Measurements from ENCODE around the gene TRHDE. TPM values are rescaled to one million over a fixed set of nuclear protein-coding genes. Genes with fewer than 3 reads are reported as not detected.

The TRHDE gene
- total RNA-seq, 1 experiment from 2014 or later = 24.5 TPM

GRCh38 chr12:72273851-72274351, 1.7 kb downstream of the TRHDE start:
- no peaks in the 10 kb centered on the region for H3K36me3 ChIP-seq (ENCODE audit: insufficient read depth, low read length, poor library complexity, severe bottlenecking)
- ChIA-PET CTCF (interaction anchor here (0.5 to 0.8 kb wide), 3 partner anchors 9 to 854 kb away, joined by 3 to 6 read pairs (median 3); no protein-coding TSS in a partner anchor), POLR2A (ENCODE audit: low non-redundant PET) (interaction anchor here (0.9 kb wide), 1 partner anchor 11 kb away, joined by 3 read pairs; no protein-coding TSS in a partner anchor)

DNA sequence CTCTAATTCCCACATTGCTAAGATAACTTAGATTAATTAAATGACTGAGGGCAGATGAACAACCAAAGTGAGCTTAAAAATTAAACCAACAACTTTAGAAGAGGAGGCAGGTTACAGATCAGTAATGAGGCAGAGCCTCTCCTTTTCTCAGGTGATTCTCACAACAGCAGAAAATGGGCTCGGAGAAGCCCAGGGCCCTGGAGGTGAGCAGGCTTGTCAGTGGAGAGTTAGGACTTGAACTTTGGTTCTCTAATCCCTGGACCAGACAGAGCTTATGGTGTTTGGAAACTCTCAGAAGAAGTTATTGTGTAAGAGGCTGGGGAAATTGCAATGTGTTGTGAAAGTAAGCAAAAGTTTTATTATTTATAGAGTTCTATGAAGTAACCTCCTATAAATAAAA, 2.8 kb downstream of the TRHDE start:
- Histone ChIP-seq H3K4me3 (ENCODE audit: low read depth, low read length, poor library complexity, severe bottlenecking) (peak overlapping the region; percentile 80), H3K4me1 (ENCODE audit: insufficient read depth, low read length, poor library complexity, severe bottlenecking) (peaks cover 11% of the 10 kb centered on the region), H3K27ac (ENCODE audit: low read depth, low read length, poor library complexity, severe bottlenecking) (no peak overlapping the region), H3K27me3 (replicated peaks; ENCODE audit: insufficient read depth, low read depth, low read length, poor library complexity) (no peaks in the 10 kb centered on the region), H3K9me3 (ENCODE audit: low read depth, low read length, poor library complexity, severe bottlenecking) (no peaks in the 10 kb centered on the region), H3K36me3 (ENCODE audit: insufficient read depth, low read length, poor library complexity, severe bottlenecking) (no peaks in the 10 kb centered on the region)
- TF ChIP-seq, protein P1, sequence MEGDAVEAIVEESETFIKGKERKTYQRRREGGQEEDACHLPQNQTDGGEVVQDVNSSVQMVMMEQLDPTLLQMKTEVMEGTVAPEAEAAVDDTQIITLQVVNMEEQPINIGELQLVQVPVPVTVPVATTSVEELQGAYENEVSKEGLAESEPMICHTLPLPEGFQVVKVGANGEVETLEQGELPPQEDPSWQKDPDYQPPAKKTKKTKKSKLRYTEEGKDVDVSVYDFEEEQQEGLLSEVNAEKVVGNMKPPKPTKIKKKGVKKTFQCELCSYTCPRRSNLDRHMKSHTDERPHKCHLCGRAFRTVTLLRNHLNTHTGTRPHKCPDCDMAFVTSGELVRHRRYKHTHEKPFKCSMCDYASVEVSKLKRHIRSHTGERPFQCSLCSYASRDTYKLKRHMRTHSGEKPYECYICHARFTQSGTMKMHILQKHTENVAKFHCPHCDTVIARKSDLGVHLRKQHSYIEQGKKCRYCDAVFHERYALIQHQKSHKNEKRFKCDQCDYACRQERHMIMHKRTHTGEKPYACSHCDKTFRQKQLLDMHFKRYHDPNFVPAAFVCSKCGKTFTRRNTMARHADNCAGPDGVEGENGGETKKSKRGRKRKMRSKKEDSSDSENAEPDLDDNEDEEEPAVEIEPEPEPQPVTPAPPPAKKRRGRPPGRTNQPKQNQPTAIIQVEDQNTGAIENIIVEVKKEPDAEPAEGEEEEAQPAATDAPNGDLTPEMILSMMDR (conservative IDR thresholded peaks at IDR 0.05; ENCODE audit: low read depth, low read length) = no peak
- no peak for TF ChIP-seq EZH2 (IDR thresholded peaks at IDR 0.05; ENCODE audit: borderline replicate concordance, low read depth, low read length, poor library complexity, severe bottlenecking)
- intact Hi-C loops (cut with micrococcal nuclease; ENCODE audit: unreplicated experiment) = loop anchor here (5.0 to 10.0 kb wide), 2 partner anchors 72 to 490 kb away; no protein-coding TSS in a partner anchor
- peak; percentile 15 for DNase-seq (ENCODE audit: low spot score)
- ChIA-PET CTCF (no interaction called here), POLR2A (ENCODE audit: low non-redundant PET) (interaction anchor here (0.9 kb wide), 1 partner anchor 10 kb away, joined by 3 read pairs; no protein-coding TSS in a partner anchor)
- BruUV-seq (replicated peaks) = no TSS peak

More at GRCh38 chr12:72273851-72274351, 1.7 kb downstream of the TRHDE start:
- H3K9me3 ChIP-seq (ENCODE audit: low read depth, low read length, poor library complexity, severe bottlenecking) = no peaks in the 10 kb centered on the region
- BruUV-seq (replicated peaks) = no TSS peak
- TF ChIP-seq, protein P1 (conservative IDR thresholded peaks at IDR 0.05; ENCODE audit: low read depth, low read length) = no peak
- no peak for TF ChIP-seq EZH2 (IDR thresholded peaks at IDR 0.05; ENCODE audit: borderline replicate concordance, low read depth, low read length, poor library complexity, severe bottlenecking)
- no peaks in the 10 kb centered on the region for H3K27me3 ChIP-seq (replicated peaks; ENCODE audit: insufficient read depth, low read depth, low read length, poor library complexity)
- DNase-seq (ENCODE audit: low spot score) = peak; percentile 27
- H3K4me1 ChIP-seq (ENCODE audit: insufficient read depth, low read length, poor library complexity, severe bottlenecking) = peaks cover 17% of the 10 kb centered on the region
- H3K4me3 ChIP-seq (ENCODE audit: low read depth, low read length, poor library complexity, severe bottlenecking) = peak overlapping the region; percentile 80
- peak overlapping the region; percentile 8 for H3K27ac ChIP-seq (ENCODE audit: low read depth, low read length, poor library complexity, severe bottlenecking)
- intact Hi-C loops (cut with micrococcal nuclease; ENCODE audit: unreplicated experiment) = loop anchor here (5.0 to 10.0 kb wide), 2 partner anchors 73 to 489 kb away; no protein-coding TSS in a partner anchor

DNA sequence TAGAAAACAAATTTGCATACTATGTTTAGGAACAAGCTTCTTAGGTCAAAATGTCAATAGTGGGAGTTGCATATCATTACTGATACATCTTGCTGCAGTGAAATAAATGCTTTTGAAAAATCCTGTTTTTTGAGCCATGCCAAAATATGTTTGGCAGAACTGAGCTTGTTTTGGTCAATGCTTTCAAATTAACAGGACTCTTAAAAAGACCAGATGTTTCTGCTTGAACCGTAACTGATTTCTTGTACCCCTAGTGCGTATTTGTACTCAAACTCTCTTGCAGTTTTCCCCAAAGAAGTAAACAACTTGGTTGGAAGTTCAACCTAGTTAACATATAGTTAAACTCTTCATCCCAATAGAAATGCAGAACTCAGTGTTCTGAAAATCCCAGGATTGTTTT, 3.4 kb downstream of the TRHDE start:
- DNase-seq (ENCODE audit: low spot score) = no peak
- Histone ChIP-seq H3K4me1 (ENCODE audit: insufficient read depth, low read length, poor library complexity, severe bottlenecking) (peaks cover 11% of the 10 kb centered on the region), H3K27ac (ENCODE audit: low read depth, low read length, poor library complexity, severe bottlenecking) (no peak overlapping the region), H3K36me3 (ENCODE audit: insufficient read depth, low read length, poor library complexity, severe bottlenecking) (no peaks in the 10 kb centered on the region), H3K9me3 (ENCODE audit: low read depth, low read length, poor library complexity, severe bottlenecking) (no peaks in the 10 kb centered on the region), H3K4me3 (ENCODE audit: low read depth, low read length, poor library complexity, severe bottlenecking) (peak overlapping the region; percentile 80), H3K27me3 (replicated peaks; ENCODE audit: insufficient read depth, low read depth, low read length, poor library complexity) (no peaks in the 10 kb centered on the region)
- no TSS peak for BruUV-seq (replicated peaks)
- POLR2A ChIA-PET (ENCODE audit: low non-redundant PET) = no interaction called here
- intact Hi-C loops (cut with micrococcal nuclease; ENCODE audit: unreplicated experiment) = loop anchor here (10.0 kb wide), 1 partner anchor 491 kb away; no protein-coding TSS in a partner anchor
- CTCF ChIA-PET = no interaction called here
- no peak for TF ChIP-seq EZH2 (IDR thresholded peaks at IDR 0.05; ENCODE audit: borderline replicate concordance, low read depth, low read length, poor library complexity, severe bottlenecking)
- TF ChIP-seq, protein P1 (conservative IDR thresholded peaks at IDR 0.05; ENCODE audit: low read depth, low read length) = no peak
